ENCODE results near the gene PNPLA8.
A peak's percentile ranks its signal among the peaks of the same experiment; 100 is the strongest.
"Not testable (repeated sequence)": the region's sequence is repeated elsewhere in the genome, so short reads cannot be mapped to it uniquely, and the experiment has no call there.

The PNPLA8 gene

GRCh38 chr7:108480311-108480710, 45.6 kb downstream of the PNPLA8 start:
- H3K4me3 ChIP-seq: no peak overlapping the region
- no peaks in the 10 kb centered on the region for H4K20me1 ChIP-seq
- peaks cover 36% of the 10 kb centered on the region for H3K36me3 ChIP-seq
- no peaks in the 10 kb centered on the region for H3K27me3 ChIP-seq
- no peak overlapping the region for H3K9ac ChIP-seq
- H3K4me2 ChIP-seq: no peak overlapping the region
- TF ChIP-seq Cebpa-rat (IDR thresholded peaks at IDR 0.05): no peak
- no peaks in the 10 kb centered on the region for H3K4me1 ChIP-seq
- no peak overlapping the region for H3K27ac ChIP-seq
- no peaks in the 10 kb centered on the region for H3K9me3 ChIP-seq

GRCh38 chr7:108479751-108480150, 46.2 kb downstream of the PNPLA8 start:
- no peak for TF ChIP-seq Cebpa-rat (IDR thresholded peaks at IDR 0.05)
- H3K9me3 ChIP-seq: no peaks in the 10 kb centered on the region
- no peak overlapping the region for H3K9ac ChIP-seq
- H3K36me3 ChIP-seq: peaks cover 36% of the 10 kb centered on the region
- H3K4me1 ChIP-seq: no peaks in the 10 kb centered on the region
- no peak overlapping the region for H3K4me2 ChIP-seq
- H3K27ac ChIP-seq: no peak overlapping the region
- no peaks in the 10 kb centered on the region for H3K27me3 ChIP-seq
- H4K20me1 ChIP-seq: no peaks in the 10 kb centered on the region
- no peak overlapping the region for H3K4me3 ChIP-seq

- H4K20me1 ChIP-seq: no peaks in the 10 kb centered on the region
- no peak overlapping the region for H3K9ac ChIP-seq
- no peak overlapping the region for H3K4me2 ChIP-seq
- peaks cover 33% of the 10 kb centered on the region for H3K36me3 ChIP-seq
- H3K4me1 ChIP-seq: no peaks in the 10 kb centered on the region
- no peak overlapping the region for H3K27ac ChIP-seq
- no peaks in the 10 kb centered on the region for H3K27me3 ChIP-seq
- H3K4me3 ChIP-seq: no peak overlapping the region
- TF ChIP-seq Cebpa-rat (IDR thresholded peaks at IDR 0.05): no peak
- H3K9me3 ChIP-seq: no peaks in the 10 kb centered on the region
Observed at GRCh38 chr7:108479118-108479517, 46.8 kb downstream of the PNPLA8 start.

- no peak overlapping the region for H3K4me3 ChIP-seq
- H3K36me3 ChIP-seq: no peaks in the 10 kb centered on the region
- TF ChIP-seq Cebpa-rat (IDR thresholded peaks at IDR 0.05): no peak
- peaks cover 3% of the 10 kb centered on the region; the same call in 1 of the 2 replicates for H3K27me3 ChIP-seq
- no peaks in the 10 kb centered on the region for H3K9me3 ChIP-seq
- H3K9ac ChIP-seq: no peak overlapping the region
- no peak overlapping the region for H3K27ac ChIP-seq
- peaks cover 14% of the 10 kb centered on the region for H3K4me1 ChIP-seq
- H3K4me2 ChIP-seq: peak overlapping the region; percentile 46; the same call in 1 of the 2 replicates
- H4K20me1 ChIP-seq: peaks cover 19% of the 10 kb centered on the region; the same call in 1 of the 2 replicates
Observed at GRCh38 chr7:108468246-108468645, 57.7 kb downstream of the PNPLA8 start.

- Histone ChIP-seq H3K9ac (no peak overlapping the region), H3K4me1 (peaks cover 14% of the 10 kb centered on the region), H3K36me3 (no peaks in the 10 kb centered on the region), H3K4me2 (no peak overlapping the region), H3K27ac (no peak overlapping the region), H3K4me3 (no peak overlapping the region), H3K27me3 (peaks cover 3% of the 10 kb centered on the region; the same call in 1 of the 2 replicates), H4K20me1 (peaks cover 19% of the 10 kb centered on the region; the same call in 1 of the 2 replicates), H3K9me3 (no peaks in the 10 kb centered on the region)
- TF ChIP-seq Cebpa-rat (IDR thresholded peaks at IDR 0.05): no peak
Observed at GRCh38 chr7:108467391-108467790, 58.5 kb downstream of the PNPLA8 start.

- H3K36me3 ChIP-seq: not testable (repeated sequence)
- H3K4me1 ChIP-seq: peaks cover 14% of the 10 kb centered on the region
Observed at GRCh38 chr7:108466322-108466721, 59.6 kb downstream of the PNPLA8 start.

GRCh38 chr7:108464743-108465142, 61.2 kb downstream of the PNPLA8 start:
- Histone ChIP-seq H3K9me3 (no peaks in the 10 kb centered on the region), H3K9ac (no peak overlapping the region), H4K20me1 (peaks cover 12% of the 10 kb centered on the region; the same call in 1 of the 2 replicates), H3K4me3 (no peak overlapping the region), H3K27me3 (peaks cover 3% of the 10 kb centered on the region; the same call in 1 of the 2 replicates), H3K4me1 (peaks cover 14% of the 10 kb centered on the region), H3K36me3 (no peaks in the 10 kb centered on the region), H3K4me2 (no peak overlapping the region), H3K27ac (no peak overlapping the region)
- TF ChIP-seq Cebpa-rat (IDR thresholded peaks at IDR 0.05): no peak

More at GRCh38 chr7:108466322-108466721, 59.6 kb downstream of the PNPLA8 start:
- not testable (repeated sequence) for H3K4me3 ChIP-seq, H3K9ac ChIP-seq, H3K27ac ChIP-seq, H3K4me2 ChIP-seq, H3K27me3 ChIP-seq, H3K9me3 ChIP-seq
- peaks cover 19% of the 10 kb centered on the region; the same call in 1 of the 2 replicates for H4K20me1 ChIP-seq

GRCh38 chr7:108463613-108464012, 62.3 kb downstream of the PNPLA8 start:
- Histone ChIP-seq H3K9me3 (no peaks in the 10 kb centered on the region), H3K4me2 (no peak overlapping the region), H3K27me3 (peaks cover 4% of the 10 kb centered on the region; the same call in 1 of the 2 replicates), H3K4me1 (peaks cover 4% of the 10 kb centered on the region), H3K27ac (no peak overlapping the region), H3K36me3 (no peaks in the 10 kb centered on the region), H3K9ac (no peak overlapping the region), H4K20me1 (peaks cover 10% of the 10 kb centered on the region; the same call in 1 of the 2 replicates), H3K4me3 (no peak overlapping the region)
- TF ChIP-seq Cebpa-rat (IDR thresholded peaks at IDR 0.05): no peak

- no peaks in the 10 kb centered on the region for H3K4me1 ChIP-seq
- H3K36me3 ChIP-seq: no peaks in the 10 kb centered on the region
- no peak overlapping the region for H3K4me3 ChIP-seq
- no peak overlapping the region for H3K27ac ChIP-seq
- H3K4me2 ChIP-seq: no peak overlapping the region
- peaks cover 21% of the 10 kb centered on the region for H3K27me3 ChIP-seq
- no peaks in the 10 kb centered on the region for H3K9me3 ChIP-seq
- no peak overlapping the region for H3K9ac ChIP-seq
- no peaks in the 10 kb centered on the region; the same call in 1 of the 2 replicates for H4K20me1 ChIP-seq
- TF ChIP-seq Cebpa-rat (IDR thresholded peaks at IDR 0.05): no peak
Observed at GRCh38 chr7:108461840-108462239, 64.1 kb downstream of the PNPLA8 start.

- H3K4me3 ChIP-seq: no peak overlapping the region
- TF ChIP-seq Cebpa-rat (IDR thresholded peaks at IDR 0.05): no peak
- no peak overlapping the region for H3K4me2 ChIP-seq
- no peak overlapping the region for H3K9ac ChIP-seq
- H3K9me3 ChIP-seq: no peaks in the 10 kb centered on the region
- no peaks in the 10 kb centered on the region for H3K36me3 ChIP-seq
- peaks cover 3% of the 10 kb centered on the region for H4K20me1 ChIP-seq
- peaks cover 27% of the 10 kb centered on the region for H3K27me3 ChIP-seq
- no peak overlapping the region for H3K27ac ChIP-seq
- peaks cover 2% of the 10 kb centered on the region; the same call in 1 of the 2 replicates for H3K4me1 ChIP-seq
Observed at GRCh38 chr7:108460964-108461363, 65.0 kb downstream of the PNPLA8 start.
